Measurements from ENCODE around the gene APPL1. TPM values are rescaled to one million over a fixed set of nuclear protein-coding genes. Genes with fewer than 3 reads are reported as not detected.

APPL1 gene
- total RNA-seq, 4 donors from 2014 or later: 41.1 to 53.2 (median 46.9) TPM

GRCh38 chr3:57275393-57275792, 47.9 kb downstream of the APPL1 start:
- Histone ChIP-seq H3K9me3 (no peaks in the 10 kb centered on the region), H3K36me3 (peaks cover 0 to 50% (median 30%) of the 10 kb centered on the region in 4 donors), H3K4me3 (no peak overlapping the region), H3K27me3 (no peaks in the 10 kb centered on the region), H3K27ac (replicated peaks in 1 of 4) (no peak overlapping the region), H3K4me1 (no peaks in the 10 kb centered on the region)
- WGBS: 97% methylated on average over 2 of the region's 2 CpGs
- intact Hi-C loops (cut with DNase I): no loop called here
- no peak for DNase-seq (ENCODE audit: extremely low spot score)
- TF ChIP-seq POLR2A (IDR thresholded peaks at IDR 0.05; ENCODE audit: low read depth) (no peak), POLR2AphosphoS5 (IDR thresholded peaks at IDR 0.05) (no peak)

GRCh38 chr3:57278237-57278636, 50.7 kb downstream of the APPL1 start:
- H3K27ac ChIP-seq (replicated peaks in 1 of 4): no peak overlapping the region
- H3K36me3 ChIP-seq: peaks cover 0 to 26% (median 17%) of the 10 kb centered on the region in 4 donors
- 100% methylated on average over 1 of the region's 1 CpG for WGBS
- H3K9me3 ChIP-seq: no peaks in the 10 kb centered on the region
- no peak overlapping the region for H3K4me3 ChIP-seq
- intact Hi-C loops (cut with DNase I): no loop called here
- TF ChIP-seq POLR2A (IDR thresholded peaks at IDR 0.05; ENCODE audit: low read depth) (no peak), CTCF (IDR thresholded peaks at IDR 0.05) (no peak), POLR2AphosphoS5 (IDR thresholded peaks at IDR 0.05) (no peak), EP300 (IDR thresholded peaks at IDR 0.05) (no peak)
- no peak for DNase-seq (ENCODE audit: extremely low spot score)
- H3K27me3 ChIP-seq: no peaks in the 10 kb centered on the region
- no peaks in the 10 kb centered on the region for H3K4me1 ChIP-seq

- no peaks in the 10 kb centered on the region for H3K9me3 ChIP-seq
- no peaks in the 10 kb centered on the region for H3K27me3 ChIP-seq
- no peak for DNase-seq (ENCODE audit: extremely low spot score)
- intact Hi-C loops (cut with DNase I): no loop called here
- peaks cover 0 to 13% (median 8%) of the 10 kb centered on the region in 4 donors for H3K36me3 ChIP-seq
- no peak overlapping the region for H3K27ac ChIP-seq (replicated peaks in 1 of 4)
- 94% methylated on average over 5 of the region's 5 CpGs for WGBS
- H3K4me1 ChIP-seq: no peaks in the 10 kb centered on the region
- TF ChIP-seq EP300 (IDR thresholded peaks at IDR 0.05) (no peak), POLR2AphosphoS5 (IDR thresholded peaks at IDR 0.05) (no peak), CTCF (IDR thresholded peaks at IDR 0.05) (no peak), POLR2A (IDR thresholded peaks at IDR 0.05; ENCODE audit: low read depth) (no peak)
- H3K4me3 ChIP-seq: no peak overlapping the region
Observed at GRCh38 chr3:57279685-57280084, 52.2 kb downstream of the APPL1 start.

GRCh38 chr3:57281715-57282114, 54.2 kb downstream of the APPL1 start:
- TF ChIP-seq POLR2A (IDR thresholded peaks at IDR 0.05; ENCODE audit: low read depth): no peak
- no peak for TF ChIP-seq CTCF (IDR thresholded peaks at IDR 0.05)
- no peak for TF ChIP-seq POLR2AphosphoS5 (IDR thresholded peaks at IDR 0.05)
- TF ChIP-seq EP300 (IDR thresholded peaks at IDR 0.05): no peak
- 19% methylated on average over 1 of the region's 1 CpG for WGBS

GRCh38 chr3:57283334-57283733, 55.8 kb downstream of the APPL1 start:
- Histone ChIP-seq H3K27me3 (no peaks in the 10 kb centered on the region), H3K4me1 (no peaks in the 10 kb centered on the region), H3K4me3 (no peak overlapping the region), H3K9me3 (no peaks in the 10 kb centered on the region), H3K27ac (replicated peaks in 1 of 4) (no peak overlapping the region), H3K36me3 (no peaks in the 10 kb centered on the region)
- intact Hi-C loops (cut with DNase I): no loop called here
- TF ChIP-seq POLR2AphosphoS5 (IDR thresholded peaks at IDR 0.05) (no peak), CTCF (IDR thresholded peaks at IDR 0.05) (no peak), POLR2A (IDR thresholded peaks at IDR 0.05; ENCODE audit: low read depth) (no peak), EP300 (IDR thresholded peaks at IDR 0.05) (no peak)
- no peak for DNase-seq (ENCODE audit: extremely low spot score)
- 77% methylated on average over 6 of the region's 6 CpGs for WGBS

More at GRCh38 chr3:57281715-57282114, 54.2 kb downstream of the APPL1 start:
- DNase-seq (ENCODE audit: extremely low spot score): no peak
- intact Hi-C loops (cut with DNase I): no loop called here
- no peaks in the 10 kb centered on the region for H3K9me3 ChIP-seq
- no peak overlapping the region for H3K27ac ChIP-seq (replicated peaks in 1 of 4)
- no peak overlapping the region for H3K4me3 ChIP-seq
- peaks cover 0 to 3% (median 0%) of the 10 kb centered on the region in 4 donors for H3K36me3 ChIP-seq
- no peaks in the 10 kb centered on the region for H3K27me3 ChIP-seq
- H3K4me1 ChIP-seq: no peaks in the 10 kb centered on the region

Data from esophagus muscularis mucosa (tissue), 4 donors.